ENCODE measurements around the gene ZBTB21.
"Not testable (repeated sequence)": the region's sequence is repeated elsewhere in the genome, so short reads cannot be mapped to it uniquely, and the experiment has no call there.

Gene ZBTB21

DNA sequence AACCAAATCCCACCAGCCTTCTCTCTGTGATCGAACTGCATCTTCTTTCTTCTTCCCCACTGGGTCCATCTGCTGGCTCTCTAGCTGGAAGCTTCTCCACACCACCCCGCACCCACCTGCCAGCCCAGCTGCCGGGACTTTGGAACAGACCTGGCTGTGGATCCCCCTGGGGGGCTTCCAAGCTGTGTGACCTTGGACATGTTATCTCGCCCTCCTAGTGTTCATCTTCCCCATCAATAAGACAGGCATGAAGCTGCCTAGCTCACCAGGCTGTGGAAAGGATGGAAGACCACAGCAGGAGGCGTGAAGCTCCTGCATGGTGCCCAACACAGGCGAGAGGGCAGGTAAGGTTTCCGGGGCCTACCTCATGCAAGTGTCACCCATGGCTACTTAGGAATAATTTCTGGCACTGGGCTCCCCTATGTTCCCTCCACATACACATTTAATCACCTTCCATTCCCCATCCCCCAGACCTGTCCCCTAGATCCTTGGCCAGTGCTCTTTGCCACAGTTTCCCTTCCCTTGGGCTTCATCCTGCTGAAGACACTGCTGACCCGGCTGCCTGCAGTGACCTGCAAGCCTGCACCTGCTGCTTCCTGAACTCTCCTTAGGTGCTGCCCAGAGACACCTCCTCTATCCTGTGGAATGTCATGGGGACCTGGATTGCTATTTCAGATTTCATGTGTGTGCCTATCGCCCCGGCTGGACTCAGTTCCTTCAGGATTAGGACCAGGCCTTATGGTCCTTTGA lies 43.1 kb downstream of the ZBTB21 start:
- no peak for DNase-seq (ENCODE audit: low read depth)

DNA sequence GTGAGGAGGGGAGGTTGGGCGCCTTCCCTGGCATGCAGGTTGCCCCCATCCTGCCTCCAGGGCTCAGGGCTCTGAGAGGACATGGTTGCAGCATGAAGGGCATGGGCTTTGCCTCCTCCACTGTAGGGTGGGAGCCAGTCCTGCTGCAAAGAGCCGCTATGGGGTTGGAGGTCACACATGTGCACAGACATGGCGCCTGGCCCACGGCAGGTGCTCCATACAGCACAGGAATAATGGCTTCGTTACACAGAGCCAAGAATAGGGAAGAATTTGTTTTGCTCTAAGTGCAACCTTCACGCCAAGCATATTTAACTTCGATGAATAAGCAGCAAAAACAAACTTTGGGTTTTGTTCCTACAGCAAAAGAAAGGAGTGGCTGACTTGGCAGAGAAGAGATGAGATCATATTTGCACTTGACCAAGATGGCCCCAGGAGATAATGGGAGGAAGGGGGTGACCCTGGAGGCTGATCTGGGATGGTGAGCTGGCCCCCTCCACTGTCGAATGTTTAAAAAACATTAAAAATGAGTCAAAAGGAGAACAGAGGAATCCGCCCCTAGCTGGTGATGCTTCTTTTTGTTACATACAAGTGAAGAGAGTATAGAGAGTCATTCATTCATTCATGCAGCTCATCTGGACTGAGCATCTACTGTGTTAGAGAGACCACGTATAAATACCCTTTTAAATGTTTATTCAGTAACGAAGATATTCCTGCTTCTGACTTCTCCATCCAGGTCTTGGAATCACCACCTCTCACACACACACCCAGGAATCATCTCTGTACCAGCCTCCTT lies 43.9 kb downstream of the ZBTB21 start:
- DNase-seq (ENCODE audit: low read depth), result no peak

DNA sequence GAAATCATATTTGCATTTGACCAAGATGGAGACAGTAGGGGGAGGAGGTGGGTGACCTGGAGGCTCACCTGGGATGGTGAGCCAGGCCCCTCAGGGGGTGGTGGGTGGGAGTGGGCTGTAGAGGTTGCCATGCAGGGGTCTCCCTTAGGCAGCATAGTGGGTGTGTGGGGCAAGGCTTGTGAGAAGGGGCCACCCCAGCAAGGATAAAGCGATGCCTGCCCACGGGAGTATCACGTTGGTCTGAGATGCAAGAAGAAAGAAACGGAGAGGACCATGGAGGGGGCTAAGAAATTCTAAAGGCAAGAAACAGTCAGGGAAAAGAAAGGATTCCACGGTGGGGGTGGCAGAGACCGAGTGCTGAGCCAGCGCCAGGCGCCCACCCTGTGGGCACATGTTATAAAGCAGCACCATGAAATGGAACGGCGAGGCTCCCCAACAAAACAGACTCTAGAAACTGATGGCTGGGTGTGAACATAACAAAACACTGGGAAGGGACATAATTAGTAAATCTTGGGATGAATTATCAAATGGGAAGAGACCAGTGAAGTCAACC lies 44.6 kb downstream of the ZBTB21 start:
- no peak for DNase-seq (ENCODE audit: low read depth)

- no peak for DNase-seq (ENCODE audit: low read depth)
Observed at GRCh38 chr21:41965045-41965444, 45.1 kb downstream of the ZBTB21 start.

DNA sequence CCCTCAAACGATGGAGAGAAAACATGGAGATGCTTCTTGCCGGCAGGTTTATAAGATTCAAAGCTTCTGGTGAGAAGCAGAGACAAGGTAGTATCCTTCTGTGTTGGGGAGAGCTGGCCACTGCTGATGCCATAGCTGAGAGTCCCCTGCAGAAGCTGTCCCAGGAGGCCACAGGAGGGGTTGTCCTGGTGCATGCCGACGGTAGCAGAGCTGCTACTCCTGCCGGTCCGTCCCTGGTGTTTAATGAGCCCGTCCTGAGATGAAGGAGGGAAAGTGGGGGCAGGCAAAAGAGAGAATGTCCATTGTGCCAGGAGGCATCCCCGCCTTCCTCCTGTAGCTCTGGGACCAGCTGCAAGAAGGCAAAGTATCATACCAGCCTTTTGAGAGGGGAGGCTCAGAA lies 46.0 kb downstream of the ZBTB21 start:
- no peak for DNase-seq (ENCODE audit: low read depth)

- DNase-seq (ENCODE audit: low read depth), result no peak
Observed at GRCh38 chr21:41962425-41962966, 47.7 kb downstream of the ZBTB21 start.

GRCh38 chr21:41961753-41962152 lies 48.4 kb downstream of the ZBTB21 start:
- no peak for DNase-seq (ENCODE audit: low read depth)

DNA sequence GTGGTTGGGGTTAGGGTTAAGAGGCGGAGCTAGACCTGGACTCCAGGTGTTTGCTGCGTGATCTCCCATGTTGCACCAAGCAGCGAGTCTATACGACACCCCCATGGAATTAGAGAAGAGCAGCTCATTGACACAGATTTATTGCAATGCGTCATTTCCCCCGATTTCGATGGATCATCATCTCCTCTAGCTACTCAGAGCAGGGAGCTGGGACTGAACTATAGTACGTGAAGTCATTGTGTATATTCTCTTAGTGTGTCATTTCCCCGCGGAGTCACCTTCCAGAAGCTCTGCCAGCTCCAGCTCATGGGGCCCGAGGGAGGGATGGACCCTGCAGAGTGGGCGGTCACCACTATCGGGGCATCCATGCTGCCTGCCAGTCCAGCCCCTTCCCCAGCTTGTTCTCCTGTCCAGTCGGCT lies 48.9 kb downstream of the ZBTB21 start:
- no peak for DNase-seq (ENCODE audit: low read depth)

- DNase-seq (ENCODE audit: low read depth), result no peak
Observed at GRCh38 chr21:41960386-41960785, 49.8 kb downstream of the ZBTB21 start.

DNA sequence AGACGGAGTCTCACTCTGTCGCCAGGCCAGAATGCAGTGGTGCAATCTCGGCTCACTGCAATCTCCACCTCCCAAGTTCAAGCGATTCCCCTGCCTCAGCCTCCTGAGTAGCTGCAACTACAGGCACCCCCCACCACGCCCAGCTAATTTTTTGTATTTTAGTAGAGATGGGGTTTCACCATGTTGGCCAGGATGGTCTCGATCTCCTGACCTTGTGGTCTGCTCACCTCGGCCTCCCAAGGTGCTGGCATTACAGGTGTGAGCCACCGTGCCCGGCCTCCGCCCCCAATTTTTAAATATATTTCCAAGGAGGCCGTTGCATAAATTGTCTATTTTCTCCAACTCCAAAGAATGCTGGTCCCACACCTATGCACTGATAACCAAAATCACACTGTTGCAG lies 50.5 kb downstream of the ZBTB21 start:
- DNase-seq (ENCODE audit: low read depth), result not testable (repeated sequence)

DNA sequence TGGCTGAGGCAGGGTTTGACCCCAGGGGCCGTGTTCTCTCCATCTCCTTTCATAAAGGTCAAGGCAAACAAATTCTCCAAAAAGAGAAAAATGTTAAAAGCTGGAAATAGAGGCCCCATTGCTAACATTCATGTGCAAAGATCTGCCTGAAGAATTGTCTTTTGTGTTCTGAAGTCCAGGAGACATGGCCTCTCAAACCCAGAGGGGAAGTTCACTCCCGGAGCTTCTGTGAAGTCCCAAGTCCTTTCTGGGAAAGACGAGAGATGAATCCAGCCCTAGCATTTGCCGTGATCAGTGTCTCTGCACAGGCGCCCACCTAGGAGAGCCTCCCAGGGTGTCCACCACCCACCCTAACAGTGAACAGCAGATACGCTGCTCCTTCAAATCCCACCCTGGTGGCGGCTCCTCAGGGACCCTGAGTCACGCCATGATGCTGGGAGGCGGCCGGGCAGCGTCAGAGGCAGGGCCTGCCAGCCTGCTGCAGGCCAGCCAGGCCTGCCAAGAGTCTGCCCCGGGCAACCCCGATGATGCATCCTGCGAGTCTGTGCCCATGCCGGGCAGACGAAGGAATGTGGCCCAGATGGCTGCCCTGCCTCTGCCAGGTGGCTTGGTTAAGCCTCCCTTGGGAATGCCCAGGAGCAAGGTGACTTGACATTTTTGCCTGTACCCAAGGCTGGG lies 51.1 kb downstream of the ZBTB21 start:
- no peak for DNase-seq (ENCODE audit: low read depth)

- DNase-seq (ENCODE audit: low read depth), result peak; percentile 79
Observed at GRCh38 chr21:41957991-41958766, 52.0 kb downstream of the ZBTB21 start.

DNA sequence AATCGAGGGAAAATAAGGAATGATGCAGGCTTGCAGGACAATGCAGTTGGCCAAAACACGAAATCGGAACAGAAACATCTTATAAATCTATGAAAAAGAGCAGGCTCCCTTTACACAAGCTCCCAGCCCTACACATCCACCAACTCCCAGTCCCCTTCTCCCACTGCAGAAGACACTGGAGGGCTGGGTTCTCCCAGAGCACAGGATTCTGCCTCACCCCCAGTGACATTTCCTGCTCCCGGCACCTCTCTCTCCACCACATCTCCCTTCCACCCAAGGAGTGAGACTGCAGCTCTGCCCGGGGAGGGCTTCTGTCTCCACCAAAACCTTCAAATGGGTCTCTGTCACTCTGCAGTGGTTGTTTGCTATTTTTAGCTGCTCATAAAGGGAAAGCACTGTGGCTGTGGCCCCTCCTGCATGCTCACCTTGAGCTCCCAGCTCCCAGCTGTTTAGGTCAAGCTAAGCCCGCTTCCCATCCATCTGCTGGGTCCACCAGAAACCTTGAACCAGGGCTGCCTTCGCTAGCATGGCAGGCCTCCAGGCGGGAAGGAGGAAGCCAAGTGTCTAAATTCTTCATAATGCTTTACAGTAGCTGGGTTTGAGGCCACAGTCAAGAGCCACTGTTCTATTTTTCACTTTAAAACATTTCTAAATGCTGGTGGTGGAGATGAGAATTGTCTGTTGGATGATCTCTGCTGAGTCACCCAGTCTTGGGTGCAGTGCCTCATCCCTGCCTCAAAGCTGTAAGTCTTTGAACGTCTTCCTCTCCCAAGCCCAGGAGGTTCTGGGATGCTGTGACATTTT lies 53.0 kb downstream of the ZBTB21 start:
- peak; percentile 46 for DNase-seq (ENCODE audit: low read depth)

- no peak for DNase-seq (ENCODE audit: low read depth)
Observed at GRCh38 chr21:41955516-41955915, 54.6 kb downstream of the ZBTB21 start.

DNA sequence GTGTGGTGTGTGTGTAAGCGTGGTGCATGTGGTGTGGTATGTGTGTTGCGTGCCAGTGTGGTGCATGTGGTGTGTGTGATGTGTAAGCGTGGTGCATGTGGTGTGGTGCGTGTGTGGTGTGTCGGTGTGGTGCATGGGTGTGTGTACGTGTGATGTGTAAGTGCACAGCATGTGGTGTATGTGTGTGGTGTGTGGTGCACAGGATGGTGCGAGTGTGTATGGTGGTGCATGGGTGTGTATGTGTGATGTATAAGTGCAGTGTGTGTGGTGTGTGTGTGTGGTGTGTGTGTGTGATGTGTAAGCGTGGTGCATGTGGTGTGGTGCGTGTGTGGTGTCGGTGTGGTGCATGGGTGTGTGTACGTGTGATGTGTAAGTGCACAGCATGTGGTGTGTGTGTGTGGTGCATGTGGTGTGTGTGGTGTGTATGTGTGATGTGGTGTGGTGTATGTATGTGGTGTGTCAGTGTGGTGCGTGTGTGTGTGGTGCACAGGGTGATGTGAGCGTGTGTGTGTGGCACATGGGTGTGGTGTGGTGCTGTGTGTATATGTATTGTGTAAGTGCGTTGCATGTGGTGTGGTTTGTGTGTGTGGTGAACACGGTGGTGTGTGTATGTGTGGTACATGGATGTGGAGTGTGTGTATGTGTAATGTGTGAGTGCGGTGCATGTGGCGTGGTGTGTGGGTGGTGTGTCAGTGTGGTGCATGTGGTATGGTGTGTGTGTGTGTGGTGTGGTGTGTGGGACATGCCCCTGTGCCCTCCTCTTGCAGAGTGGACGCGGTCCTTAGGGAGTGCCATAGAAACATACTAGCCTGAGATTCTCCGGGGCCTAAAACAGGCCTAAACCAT lies 55.3 kb downstream of the ZBTB21 start:
- no peak for DNase-seq (ENCODE audit: low read depth)

GRCh38 chr21:41953831-41954653 lies 56.1 kb downstream of the ZBTB21 start, which contains the start of gene C2CD2:
Gene C2CD2, minus strand, starts transcription at chr21:41954018. Its CDS starts 370 bp downstream, at chr21:41953648.
- no peak for DNase-seq (ENCODE audit: low read depth)

GRCh38 chr21:41953249-41953830 lies 56.8 kb downstream of the ZBTB21 start:
- no peak for DNase-seq (ENCODE audit: low read depth)

- no peak for DNase-seq (ENCODE audit: low read depth)
Observed at GRCh38 chr21:41952568-41953248, 57.5 kb downstream of the ZBTB21 start.

Measured in non-pigmented ciliary epithelial cell (primary cell).